ENCODE measurements around the gene HTRA3.

DNA sequence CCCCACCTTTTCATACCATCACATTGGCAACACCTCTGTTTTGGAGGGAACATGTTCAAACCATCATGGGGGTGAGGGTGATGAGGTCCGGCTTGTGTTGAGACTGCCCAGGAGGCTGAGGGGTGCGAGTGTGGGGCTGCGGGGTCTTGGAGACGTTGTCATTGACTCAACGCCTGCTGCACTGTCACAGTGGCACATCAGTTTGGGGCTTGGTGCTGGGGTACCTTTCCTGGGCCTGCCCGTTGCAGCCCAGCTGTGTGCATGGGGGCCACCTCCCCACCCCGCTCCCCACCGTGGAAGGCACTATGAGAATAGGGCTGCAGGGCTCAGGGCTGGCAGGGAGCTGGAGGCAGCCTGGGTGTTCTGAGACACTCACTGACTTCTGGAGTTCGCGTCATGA is 2.3 kb downstream of the HTRA3 start:
- TF ChIP-seq CTCF (IDR thresholded peaks at IDR 0.05) (no peak), POLR2AphosphoS5 (IDR thresholded peaks at IDR 0.05) (no peak), POLR2A (IDR thresholded peaks at IDR 0.05) (no peak)
